HL-60 (cell line): ENCODE measurements around the gene RPS6KA4.

Source experiments
- DNase-seq, 2 experiments: peaks; one replicate each; pipeline ENCODE4 v3.0.0-alpha.2; 2010 to 2020; ENCODE audit warnings: low read depth in 1 of 2, low spot score in 1 of 2
- H3K27ac ChIP-seq: fragments of 250-450 bp; sonication (Bioruptor Pico); replicated peaks from 2 replicates; pipeline ENCODE4 v1.5.1; 2020; ENCODE audit warnings: mild to moderate bottlenecking, moderate library complexity
- H3K27me3 ChIP-seq: fragments of 250-450 bp; sonication (Bioruptor Pico); 2 replicates; pipeline ENCODE4 v1.5.1; 2021; ENCODE audit warnings: mild to moderate bottlenecking, moderate library complexity; ENCODE audit not compliant: insufficient read depth, poor library complexity, severe bottlenecking
- H3K4me3 ChIP-seq: replicated peaks from 2 replicates; pipeline ENCODE4 v1.5.1; 2011; ENCODE audit warnings: mild to moderate bottlenecking, control low read depth, low read length; ENCODE audit not compliant: insufficient read depth
- CTCF ChIP-seq: IDR thresholded peaks from one replicate; pipeline ENCODE4 v1.5.1; 2011; ENCODE audit warnings: low read length, control low read depth, inconsistent platforms; ENCODE audit not compliant: insufficient read depth
- GABPA ChIP-seq: IDR thresholded peaks from 2 replicates; pipeline ENCODE4 v1.6.1; 2012; ENCODE audit warnings: low read depth
- POLR2AphosphoS5 ChIP-seq: IDR thresholded peaks from 2 replicates; pipeline ENCODE4 v1.6.1; 2012; ENCODE audit warnings: low read depth
- REST ChIP-seq: IDR thresholded peaks from 2 replicates; pipeline ENCODE4 v1.6.1; 2012; ENCODE audit warnings: low read depth; ENCODE audit not compliant: insufficient replicate concordance
- SPI1 ChIP-seq: IDR thresholded peaks from 2 replicates; pipeline ENCODE4 v1.6.1; 2012; ENCODE audit warnings: low read depth, mild to moderate bottlenecking, borderline replicate concordance

Gene RPS6KA4

GRCh38 chr11:64333556-64333955 lies 25.4 kb upstream of the RPS6KA4 start:
- TF ChIP-seq GABPA = no peak
- no peak for TF ChIP-seq CTCF
- no peak for TF ChIP-seq POLR2AphosphoS5
- TF ChIP-seq REST = no peak
- no peak for TF ChIP-seq SPI1
- H3K27ac ChIP-seq = no peak overlapping the region
- H3K27me3 ChIP-seq = no peaks in the 10 kb centered on the region
- no peak for DNase-seq
- H3K4me3 ChIP-seq = no peak overlapping the region

GRCh38 chr11:64334764-64335735 lies 23.9 kb upstream of the RPS6KA4 start:
- Histone ChIP-seq H3K4me3 (no peak overlapping the region), H3K27me3 (no peaks in the 10 kb centered on the region), H3K27ac (peak overlapping the region; percentile 5; the same call in 1 of the 2 replicates)
- peak; percentile 95 to 98 for DNase-seq
- TF ChIP-seq CTCF (no peak), POLR2AphosphoS5 (peak; percentile 86)

- Histone ChIP-seq H3K27ac (peak overlapping the region; percentile 88), H3K4me3 (no peak overlapping the region), H3K27me3 (no peaks in the 10 kb centered on the region)
- DNase-seq = no peak
- TF ChIP-seq GABPA (no peak), SPI1 (no peak), POLR2AphosphoS5 (no peak), REST (no peak), CTCF (no peak)
These were observed 21.3 kb upstream of the RPS6KA4 start for GRCh38 chr11:64337538-64338249.
